Transverse colon (tissue), 4 donors: ENCODE measurements around the gene SDS.

ENCODE experiments used
- POLR2A ChIP-seq: fragments of 450-650 bp; IDR thresholded peaks from one replicate; pipeline ENCODE4 v1.6.1; 2016; ENCODE audit warnings: antibody characterized with exemption, mild to moderate bottlenecking, moderate library complexity
- POLR2AphosphoS5 ChIP-seq, 3 donors: sonication (generic); formaldehyde crosslinking; IDR thresholded peaks; one replicate each; pipeline ENCODE4 v1.6.1; 2016; ENCODE audit warnings: antibody characterized with exemption in 3 of 3
- TF ChIP-seq, protein P1 (sequence below), 5 experiments: fragments of 200-600 bp in 3 of 5; fragments of 450-650 bp in 2 of 5; sonication (generic) in 3 of 5; IDR thresholded peaks; 1 replicate in 2 of 5; 2 replicates in 3 of 5; pipeline ENCODE4 v1.5.1; 2016 to 2017; ENCODE audit warnings: antibody characterized with exemption in 5 of 5, inconsistent platforms in 3 of 5, mild to moderate bottlenecking in 2 of 5, moderate library complexity in 1 of 5

DNA sequence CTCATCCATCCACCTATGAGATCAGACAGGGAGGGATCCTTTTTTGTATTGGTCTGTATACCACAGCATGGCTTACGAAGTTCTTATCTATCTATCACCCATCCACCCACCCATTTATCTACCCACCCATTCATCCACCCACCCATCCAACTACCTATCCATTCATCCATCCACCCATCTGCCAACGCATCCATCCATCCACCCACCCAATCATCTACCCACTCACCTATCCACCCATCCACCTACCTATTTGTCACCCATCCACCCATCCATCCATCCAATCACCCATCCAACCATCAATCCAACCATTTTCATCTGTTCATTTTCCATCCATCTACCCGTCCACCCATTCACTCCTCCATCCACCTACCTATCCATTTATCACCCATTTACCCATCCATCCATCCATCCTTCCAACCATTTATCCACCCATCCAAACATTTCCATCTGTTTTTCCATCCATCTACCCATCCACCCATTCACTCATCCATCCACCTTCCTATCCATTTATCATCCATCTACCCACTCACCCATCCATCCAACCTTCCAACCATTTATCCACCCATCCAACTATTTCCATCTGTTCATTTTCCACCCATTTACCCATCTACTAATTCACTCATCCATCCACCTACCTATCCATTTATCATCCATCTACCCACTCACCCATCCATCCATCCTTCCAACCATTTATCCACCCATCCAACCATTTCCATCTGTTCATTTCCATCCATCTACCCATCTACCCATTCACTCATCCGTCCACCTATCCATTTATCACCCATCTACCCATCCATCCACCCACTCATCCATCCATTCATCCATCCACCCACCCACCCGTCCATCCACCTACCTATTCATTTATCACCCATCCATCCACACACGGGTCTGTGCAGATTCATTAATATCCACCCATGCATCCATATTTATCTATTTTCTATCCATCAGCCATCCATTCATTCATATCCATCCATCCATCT, 13.3 kb downstream of the SDS start:
- TF ChIP-seq, protein P1, sequence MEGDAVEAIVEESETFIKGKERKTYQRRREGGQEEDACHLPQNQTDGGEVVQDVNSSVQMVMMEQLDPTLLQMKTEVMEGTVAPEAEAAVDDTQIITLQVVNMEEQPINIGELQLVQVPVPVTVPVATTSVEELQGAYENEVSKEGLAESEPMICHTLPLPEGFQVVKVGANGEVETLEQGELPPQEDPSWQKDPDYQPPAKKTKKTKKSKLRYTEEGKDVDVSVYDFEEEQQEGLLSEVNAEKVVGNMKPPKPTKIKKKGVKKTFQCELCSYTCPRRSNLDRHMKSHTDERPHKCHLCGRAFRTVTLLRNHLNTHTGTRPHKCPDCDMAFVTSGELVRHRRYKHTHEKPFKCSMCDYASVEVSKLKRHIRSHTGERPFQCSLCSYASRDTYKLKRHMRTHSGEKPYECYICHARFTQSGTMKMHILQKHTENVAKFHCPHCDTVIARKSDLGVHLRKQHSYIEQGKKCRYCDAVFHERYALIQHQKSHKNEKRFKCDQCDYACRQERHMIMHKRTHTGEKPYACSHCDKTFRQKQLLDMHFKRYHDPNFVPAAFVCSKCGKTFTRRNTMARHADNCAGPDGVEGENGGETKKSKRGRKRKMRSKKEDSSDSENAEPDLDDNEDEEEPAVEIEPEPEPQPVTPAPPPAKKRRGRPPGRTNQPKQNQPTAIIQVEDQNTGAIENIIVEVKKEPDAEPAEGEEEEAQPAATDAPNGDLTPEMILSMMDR (IDR thresholded peaks at IDR 0.05), result no peak
- TF ChIP-seq POLR2A (no peak), POLR2AphosphoS5 (IDR thresholded peaks at IDR 0.05) (no peak)
